HUES48 (cell line): ENCODE results near the gene ATF6.

Experiments
- H3K27ac ChIP-seq: one replicate; pipeline ENCODE4 v1.7.0; 2013; ENCODE audit warnings: low read depth, low read length, inconsistent platforms
- H3K27me3 ChIP-seq: 2 replicates; pipeline ENCODE4 v1.6.1; 2013; ENCODE audit warnings: mild to moderate bottlenecking, low read length; ENCODE audit not compliant: control insufficient read depth, insufficient read depth
- H3K36me3 ChIP-seq: 2 replicates; pipeline ENCODE4 v1.6.1; 2013; ENCODE audit warnings: low read length; ENCODE audit not compliant: control insufficient read depth, insufficient read depth
- H3K4me1 ChIP-seq: 2 replicates; pipeline ENCODE4 v1.6.1; 2013; ENCODE audit warnings: mild to moderate bottlenecking, low read length; ENCODE audit not compliant: control insufficient read depth, insufficient read depth
- H3K4me3 ChIP-seq: 2 replicates; pipeline ENCODE4 v1.5.1; 2013; ENCODE audit warnings: mild to moderate bottlenecking, low read depth, low read length
- H3K9ac ChIP-seq: 2 replicates; pipeline ENCODE4 v1.6.1; 2013; ENCODE audit warnings: mild to moderate bottlenecking, low read depth, low read length, moderate library complexity
- H3K9me3 ChIP-seq: 2 replicates; pipeline ENCODE4 v1.6.1; 2013; ENCODE audit warnings: low read length; ENCODE audit not compliant: control insufficient read depth, insufficient read depth

ATF6 gene

GRCh38 chr1:161954050-161954449 is 187.9 kb downstream of the ATF6 start:
- no peak overlapping the region for H3K27ac ChIP-seq
- H3K27me3 ChIP-seq = no peaks in the 10 kb centered on the region
- H3K9ac ChIP-seq = no peak overlapping the region
- peaks cover 5% of the 10 kb centered on the region; the same call in 1 of the 2 replicates for H3K4me1 ChIP-seq
- no peaks in the 10 kb centered on the region; the same call in 1 of the 2 replicates for H3K36me3 ChIP-seq
- H3K9me3 ChIP-seq = no peaks in the 10 kb centered on the region
- H3K4me3 ChIP-seq = no peak overlapping the region

GRCh38 chr1:161954466-161954865 is 188.3 kb downstream of the ATF6 start:
- no peak overlapping the region for H3K9ac ChIP-seq
- no peak overlapping the region for H3K27ac ChIP-seq
- H3K9me3 ChIP-seq = no peaks in the 10 kb centered on the region
- no peak overlapping the region for H3K4me3 ChIP-seq
- no peaks in the 10 kb centered on the region; the same call in 1 of the 2 replicates for H3K36me3 ChIP-seq
- H3K27me3 ChIP-seq = no peaks in the 10 kb centered on the region
- H3K4me1 ChIP-seq = peaks cover 5% of the 10 kb centered on the region; the same call in 1 of the 2 replicates

- Histone ChIP-seq H3K4me3 (no peak overlapping the region), H3K27ac (no peak overlapping the region), H3K9me3 (no peaks in the 10 kb centered on the region), H3K4me1 (peaks cover 5% of the 10 kb centered on the region; the same call in 1 of the 2 replicates), H3K27me3 (no peaks in the 10 kb centered on the region), H3K36me3 (no peaks in the 10 kb centered on the region; the same call in 1 of the 2 replicates), H3K9ac (no peak overlapping the region)
Observed at GRCh38 chr1:161955606-161956005, 189.5 kb downstream of the ATF6 start.

- Histone ChIP-seq H3K27ac (no peak overlapping the region), H3K4me1 (peaks cover 5% of the 10 kb centered on the region; the same call in 1 of the 2 replicates), H3K27me3 (no peaks in the 10 kb centered on the region), H3K9ac (no peak overlapping the region), H3K9me3 (no peaks in the 10 kb centered on the region), H3K36me3 (no peaks in the 10 kb centered on the region; the same call in 1 of the 2 replicates), H3K4me3 (no peak overlapping the region)
Observed at GRCh38 chr1:161956097-161956496, 190.0 kb downstream of the ATF6 start.

- Histone ChIP-seq H3K4me3 (no peak overlapping the region), H3K9me3 (no peaks in the 10 kb centered on the region), H3K27ac (no peak overlapping the region), H3K27me3 (no peaks in the 10 kb centered on the region), H3K9ac (no peak overlapping the region), H3K4me1 (peaks cover 5% of the 10 kb centered on the region; the same call in 1 of the 2 replicates), H3K36me3 (no peaks in the 10 kb centered on the region; the same call in 1 of the 2 replicates)
Observed at GRCh38 chr1:161956930-161957329, 190.8 kb downstream of the ATF6 start.

GRCh38 chr1:161958425-161958824 is 192.3 kb downstream of the ATF6 start:
- H3K27me3 ChIP-seq = no peaks in the 10 kb centered on the region
- H3K9ac ChIP-seq = no peak overlapping the region
- H3K27ac ChIP-seq = no peak overlapping the region
- no peaks in the 10 kb centered on the region; the same call in 1 of the 2 replicates for H3K36me3 ChIP-seq
- no peaks in the 10 kb centered on the region for H3K9me3 ChIP-seq
- H3K4me1 ChIP-seq = peaks cover 8% of the 10 kb centered on the region; the same call in 1 of the 2 replicates
- no peak overlapping the region for H3K4me3 ChIP-seq

- peak overlapping the region; percentile 84 for H3K27ac ChIP-seq
- H3K9ac ChIP-seq = no peak overlapping the region
- no peaks in the 10 kb centered on the region; the same call in 1 of the 2 replicates for H3K36me3 ChIP-seq
- H3K9me3 ChIP-seq = no peaks in the 10 kb centered on the region
- no peaks in the 10 kb centered on the region for H3K27me3 ChIP-seq
- peaks cover 10% of the 10 kb centered on the region for H3K4me1 ChIP-seq
- no peak overlapping the region for H3K4me3 ChIP-seq
Observed at GRCh38 chr1:161962091-161962887, 196.2 kb downstream of the ATF6 start.

- H3K27me3 ChIP-seq = no peaks in the 10 kb centered on the region
- no peak overlapping the region for H3K4me3 ChIP-seq
- H3K9ac ChIP-seq = no peak overlapping the region
- peaks cover 10% of the 10 kb centered on the region for H3K4me1 ChIP-seq
- no peaks in the 10 kb centered on the region for H3K36me3 ChIP-seq
- no peak overlapping the region for H3K27ac ChIP-seq
- H3K9me3 ChIP-seq = no peaks in the 10 kb centered on the region
Observed at GRCh38 chr1:161966067-161966466, 199.9 kb downstream of the ATF6 start.

GRCh38 chr1:161970036-161970435 is 203.9 kb downstream of the ATF6 start:
- H3K36me3 ChIP-seq = no peaks in the 10 kb centered on the region
- no peak overlapping the region for H3K4me3 ChIP-seq
- peaks cover 6% of the 10 kb centered on the region; the same call in 1 of the 2 replicates for H3K4me1 ChIP-seq
- no peak overlapping the region for H3K9ac ChIP-seq
- H3K27ac ChIP-seq = no peak overlapping the region
- H3K9me3 ChIP-seq = no peaks in the 10 kb centered on the region
- H3K27me3 ChIP-seq = no peaks in the 10 kb centered on the region

- no peaks in the 10 kb centered on the region for H3K9me3 ChIP-seq
- no peak overlapping the region for H3K27ac ChIP-seq
- H3K4me1 ChIP-seq = 0 out of 2 replicates have a peak, but pooled peaks cover under 1% of the 10 kb centered on the region
- H3K4me3 ChIP-seq = no peak overlapping the region
- no peaks in the 10 kb centered on the region for H3K27me3 ChIP-seq
- no peak overlapping the region for H3K9ac ChIP-seq
- H3K36me3 ChIP-seq = no peaks in the 10 kb centered on the region
Observed at GRCh38 chr1:161970633-161971032, 204.5 kb downstream of the ATF6 start.

GRCh38 chr1:161972828-161973227 is 206.7 kb downstream of the ATF6 start:
- Histone ChIP-seq H3K9me3 (no peaks in the 10 kb centered on the region), H3K36me3 (no peaks in the 10 kb centered on the region), H3K9ac (no peak overlapping the region), H3K27ac (no peak overlapping the region), H3K4me3 (no peak overlapping the region), H3K27me3 (no peaks in the 10 kb centered on the region), H3K4me1 (no peaks in the 10 kb centered on the region)
